Uterus (tissue), 4 donors: ENCODE results near the gene KRT3. TPM values are rescaled to one million over a fixed set of nuclear protein-coding genes. Genes with fewer than 3 reads are reported as not detected.

Experiments
- DNase-seq, 2 donors: peaks; one replicate each; pipeline ENCODE4 v3.0.0-alpha.2; 2019 to 2020
- H3K27ac ChIP-seq, 2 donors: fragments of 200-600 bp; sonication (generic); 1 replicate in 1 of 2; 2 replicates in 1 of 2; pipeline ENCODE4 v1.5.1; 2016 to 2018
- H3K27me3 ChIP-seq, 2 donors: fragments of 200-600 bp; sonication (generic); one replicate each; pipeline ENCODE4 v1.5.1; 2018 to 2019; ENCODE audit warnings: control low read depth in 1 of 2
- H3K36me3 ChIP-seq, 2 donors: fragments of 200-600 bp; sonication (generic); one replicate each; pipeline ENCODE4 v1.5.1; 2019; ENCODE audit warnings: control low read depth in 1 of 2
- H3K4me1 ChIP-seq, 2 donors: fragments of 200-600 bp; sonication (generic); one replicate each; pipeline ENCODE4 v1.5.1; 2018 to 2019; ENCODE audit warnings: control low read depth in 1 of 2
- H3K4me3 ChIP-seq, 2 donors: fragments of 200-600 bp; sonication (generic); 1 replicate in 1 of 2; 2 replicates in 1 of 2; pipeline ENCODE4 v1.5.1; 2018 to 2019; ENCODE audit warnings: mild to moderate bottlenecking in 1 of 2
- H3K9me3 ChIP-seq, 2 donors: fragments of 200-600 bp; sonication (generic); one replicate each; pipeline ENCODE4 v1.5.1; 2019; ENCODE audit warnings: control low read depth in 1 of 2
- POLR2A ChIP-seq, 2 donors: fragments of 450-650 bp; IDR thresholded peaks; one replicate each; pipeline ENCODE4 v1.6.1; 2016; ENCODE audit warnings: antibody characterized with exemption in 2 of 2, mild to moderate bottlenecking in 1 of 2, moderate library complexity in 1 of 2
- intact Hi-C: fragments of 100-400 bp; cut with DNase I; formaldehyde crosslinking; loops from one replicate; pipeline ENCODE4 v1.15.1; 2023; ENCODE audit warnings: low total_unique reads
- total RNA-seq, 4 donors: library from RNA; depleted of rRNA in 3 of 4; stranded (reverse); fragments of >200 nt in 3 of 4; gene quantifications; one replicate each; pipeline versions ENCODE4 v1.1.0 to v1.2.4, GENCODE V29; 2014 to 2023
- TF ChIP-seq, protein P1 (sequence below), 4 experiments: fragments of 200-600 bp in 2 of 4; fragments of 450-650 bp in 2 of 4; sonication (generic) in 2 of 4; IDR thresholded peaks; one replicate each; pipeline ENCODE4 v1.5.1; 2016 to 2019; ENCODE audit warnings: antibody characterized with exemption in 4 of 4, mild to moderate bottlenecking in 2 of 4, moderate library complexity in 1 of 4
- donor health status: DM: yes; HTN: yes; CAD: no.

Gene KRT3
- total RNA-seq, 4 donors from 2014 or later: not detected

DNA sequence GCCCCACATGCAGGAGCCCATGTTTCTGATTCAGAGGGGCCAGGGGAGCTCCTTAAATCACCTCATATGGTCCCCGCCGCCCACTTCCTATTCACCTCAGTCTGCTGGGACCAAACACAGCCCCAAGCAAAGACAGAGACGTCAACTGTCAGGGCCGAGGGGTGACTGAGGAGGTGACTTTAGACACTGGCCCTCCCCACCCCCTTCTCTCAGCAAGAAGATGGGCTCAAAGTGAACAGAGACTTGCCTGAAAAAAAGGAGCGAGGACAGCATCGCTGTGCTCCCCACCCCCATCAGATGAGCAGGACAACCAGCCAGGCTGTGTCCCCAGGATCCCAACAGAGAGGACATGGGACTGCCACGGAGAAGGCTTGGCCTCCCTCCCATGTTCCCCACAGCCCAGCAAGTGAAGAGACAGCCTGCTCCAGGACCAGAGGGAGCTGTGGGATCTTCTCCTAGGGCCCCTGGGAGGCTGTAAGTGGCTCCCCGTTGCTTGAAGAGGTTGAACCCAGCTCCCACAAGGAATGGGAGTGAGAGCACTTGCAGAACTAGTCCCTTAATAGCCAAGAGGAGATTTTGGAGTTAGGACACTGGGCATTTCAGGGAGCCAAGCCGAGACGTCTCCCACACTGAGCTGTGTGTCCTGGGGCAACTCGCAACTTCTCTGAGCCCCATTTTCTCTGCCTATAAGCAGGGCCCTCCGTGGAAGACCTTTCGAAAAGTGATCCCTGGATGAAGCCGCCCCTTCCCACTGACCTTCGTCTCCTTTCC, 39.5 kb upstream of the KRT3 start:
- Histone ChIP-seq H3K4me3 (no peak overlapping the region), H3K36me3 (no peaks in the 10 kb centered on the region), H3K27me3 (no peaks in the 10 kb centered on the region), H3K9me3 (no peaks in the 10 kb centered on the region), H3K4me1 (no peaks in the 10 kb centered on the region), H3K27ac (no peak overlapping the region)
- DNase-seq: no peak
- TF ChIP-seq, protein P1, sequence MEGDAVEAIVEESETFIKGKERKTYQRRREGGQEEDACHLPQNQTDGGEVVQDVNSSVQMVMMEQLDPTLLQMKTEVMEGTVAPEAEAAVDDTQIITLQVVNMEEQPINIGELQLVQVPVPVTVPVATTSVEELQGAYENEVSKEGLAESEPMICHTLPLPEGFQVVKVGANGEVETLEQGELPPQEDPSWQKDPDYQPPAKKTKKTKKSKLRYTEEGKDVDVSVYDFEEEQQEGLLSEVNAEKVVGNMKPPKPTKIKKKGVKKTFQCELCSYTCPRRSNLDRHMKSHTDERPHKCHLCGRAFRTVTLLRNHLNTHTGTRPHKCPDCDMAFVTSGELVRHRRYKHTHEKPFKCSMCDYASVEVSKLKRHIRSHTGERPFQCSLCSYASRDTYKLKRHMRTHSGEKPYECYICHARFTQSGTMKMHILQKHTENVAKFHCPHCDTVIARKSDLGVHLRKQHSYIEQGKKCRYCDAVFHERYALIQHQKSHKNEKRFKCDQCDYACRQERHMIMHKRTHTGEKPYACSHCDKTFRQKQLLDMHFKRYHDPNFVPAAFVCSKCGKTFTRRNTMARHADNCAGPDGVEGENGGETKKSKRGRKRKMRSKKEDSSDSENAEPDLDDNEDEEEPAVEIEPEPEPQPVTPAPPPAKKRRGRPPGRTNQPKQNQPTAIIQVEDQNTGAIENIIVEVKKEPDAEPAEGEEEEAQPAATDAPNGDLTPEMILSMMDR (IDR thresholded peaks at IDR 0.05): no peak
- TF ChIP-seq POLR2A (IDR thresholded peaks at IDR 0.05): no peak
- intact Hi-C loops: no loop called here

DNA sequence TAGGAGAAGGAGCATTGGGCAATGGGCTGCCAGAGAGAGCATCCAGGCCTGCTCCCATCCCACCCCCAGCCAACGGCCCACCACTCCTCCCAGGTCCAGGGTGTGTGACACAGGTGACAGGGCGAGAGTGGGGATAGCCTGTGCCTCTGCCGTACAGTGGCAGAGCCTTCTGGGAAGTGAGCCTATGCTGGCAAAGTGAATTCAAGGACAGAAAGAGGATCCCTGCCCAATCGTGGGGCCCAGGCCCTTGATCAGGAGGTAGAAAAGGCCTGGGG, 38.7 kb upstream of the KRT3 start:
- Histone ChIP-seq H3K27me3 (no peaks in the 10 kb centered on the region), H3K4me3 (no peak overlapping the region), H3K27ac (no peak overlapping the region), H3K36me3 (no peaks in the 10 kb centered on the region), H3K4me1 (no peaks in the 10 kb centered on the region), H3K9me3 (no peaks in the 10 kb centered on the region)
- no peak for DNase-seq
- intact Hi-C loops: no loop called here
- TF ChIP-seq, protein P1 (IDR thresholded peaks at IDR 0.05): no peak
- no peak for TF ChIP-seq POLR2A (IDR thresholded peaks at IDR 0.05)

DNA sequence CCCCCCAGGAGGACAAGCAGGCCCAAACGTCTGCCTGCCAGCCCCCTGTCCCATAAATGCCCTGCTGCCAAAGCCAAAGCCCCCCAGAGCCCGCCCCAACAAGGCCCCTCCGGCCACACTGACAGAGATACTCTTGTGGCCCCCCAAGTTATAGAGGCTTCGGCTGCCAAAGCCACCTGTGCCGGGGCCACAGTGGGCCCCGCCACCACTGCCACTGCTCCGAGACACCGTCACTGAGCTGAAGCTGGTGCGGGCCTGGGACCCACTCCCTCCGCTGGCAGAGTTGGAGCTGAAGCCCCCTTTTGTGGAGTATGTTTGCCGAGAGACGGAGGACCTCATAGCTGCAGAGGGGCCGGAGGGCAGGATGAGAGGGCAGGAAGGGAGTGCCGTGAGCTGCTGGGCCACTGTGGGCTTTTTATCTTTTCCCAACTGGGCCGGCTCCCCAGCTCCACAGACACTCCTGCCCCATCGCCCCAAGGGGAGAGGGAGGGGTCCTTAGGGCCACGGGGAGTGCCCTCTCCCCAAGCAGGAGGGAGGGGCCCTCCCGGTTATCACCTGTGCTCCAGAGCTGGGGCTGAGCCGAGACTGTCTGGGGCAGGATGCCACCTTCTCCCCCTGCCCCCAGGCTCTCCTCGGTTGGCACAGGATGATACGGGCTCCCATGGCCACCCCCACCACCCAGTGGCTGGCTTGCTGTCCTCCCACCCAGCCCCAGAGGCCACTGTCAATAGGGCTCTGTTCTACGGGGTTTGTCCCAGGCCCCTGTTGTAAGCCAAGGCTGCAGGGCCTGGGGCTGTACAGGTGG, 38.2 kb upstream of the KRT3 start, which contains the start of gene KRT79:
TSS of gene KRT79 (minus strand) at position 390 of the 805 bp plus-strand sequence. CDS start at position 339, 51 bp downstream.
- no peak for TF ChIP-seq POLR2A (IDR thresholded peaks at IDR 0.05)
- TF ChIP-seq, protein P1 (IDR thresholded peaks at IDR 0.05): no peak
- no peak for DNase-seq
- intact Hi-C loops: no loop called here
- H3K9me3 ChIP-seq: no peaks in the 10 kb centered on the region
- H3K27me3 ChIP-seq: no peaks in the 10 kb centered on the region
- no peaks in the 10 kb centered on the region for H3K36me3 ChIP-seq
- no peaks in the 10 kb centered on the region for H3K4me1 ChIP-seq
- H3K4me3 ChIP-seq: no peak within 1 kb of the TSS
- H3K27ac ChIP-seq: no peak within 1 kb of the TSS

DNA sequence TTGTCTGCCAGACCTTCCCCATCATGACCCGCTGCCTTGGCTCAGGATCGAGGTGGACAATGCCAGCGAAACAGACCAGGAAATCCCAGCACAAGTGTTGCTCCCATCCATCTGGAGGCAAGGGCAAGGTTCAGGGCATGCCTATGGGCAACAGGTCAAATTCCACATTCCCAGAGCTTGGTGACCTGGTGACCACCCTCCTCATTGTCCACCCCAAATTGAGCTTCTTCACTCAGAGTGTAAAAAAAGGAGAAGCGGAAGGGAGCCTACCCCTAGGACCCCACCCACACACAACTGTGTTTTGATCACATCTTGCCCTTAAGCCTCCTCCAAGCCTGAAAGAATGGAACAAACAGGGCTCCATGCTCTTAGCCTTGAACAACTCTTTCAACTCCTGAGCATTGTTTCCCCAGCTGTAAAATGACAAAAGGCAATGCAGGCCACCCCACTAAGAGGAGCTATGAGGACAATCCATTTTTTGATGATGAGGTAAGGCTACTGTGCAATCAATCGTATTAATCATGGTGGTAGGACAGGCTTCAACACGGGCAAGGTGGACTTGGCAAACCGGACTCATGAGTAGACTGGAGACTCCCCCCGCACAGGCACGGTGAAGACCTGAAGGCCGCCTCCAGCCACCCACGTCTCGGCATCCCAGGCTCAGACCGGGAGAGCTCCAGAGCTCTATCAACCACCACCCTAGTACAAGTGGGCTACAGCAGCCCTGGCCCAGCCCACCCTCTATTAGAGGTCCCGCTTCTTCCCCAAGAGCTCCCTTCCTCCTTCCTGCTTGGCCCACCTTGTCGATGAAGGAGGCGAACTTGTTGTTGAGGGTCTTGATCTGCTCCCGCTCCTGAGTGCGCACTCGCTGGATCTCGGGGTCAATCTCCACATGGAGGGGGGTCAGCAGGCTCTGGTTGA, 37.3 kb upstream of the KRT3 start:
- no peak for DNase-seq
- Histone ChIP-seq H3K27ac (no peak overlapping the region), H3K9me3 (no peaks in the 10 kb centered on the region), H3K36me3 (no peaks in the 10 kb centered on the region), H3K4me1 (no peaks in the 10 kb centered on the region), H3K4me3 (no peak overlapping the region), H3K27me3 (no peaks in the 10 kb centered on the region)
- TF ChIP-seq, protein P1 (IDR thresholded peaks at IDR 0.05): no peak
- no peak for TF ChIP-seq POLR2A (IDR thresholded peaks at IDR 0.05)
- intact Hi-C loops: no loop called here
